ENCODE measurements around the gene GEMIN4.
"Not testable (repeated sequence)": the region's sequence is repeated elsewhere in the genome, so short reads cannot be mapped to it uniquely, and the experiment has no call there.

Gene GEMIN4

GRCh38 chr17:774313-774584 lies 22.2 kb upstream of the GEMIN4 start:
- no peak for DNase-seq

GRCh38 chr17:773467-774312 lies 21.6 kb upstream of the GEMIN4 start:
- no peak for DNase-seq

- DNase-seq = no peak
Observed at GRCh38 chr17:773016-773415, 21.0 kb upstream of the GEMIN4 start.

GRCh38 chr17:767076-767475 lies 15.0 kb upstream of the GEMIN4 start:
- no peak for DNase-seq

GRCh38 chr17:760371-760770 lies 8.3 kb upstream of the GEMIN4 start:
- DNase-seq = no peak

GRCh38 chr17:759964-760363 lies 7.9 kb upstream of the GEMIN4 start:
- DNase-seq = no peak

GRCh38 chr17:756010-756567 lies 4.0 kb upstream of the GEMIN4 start:
- DNase-seq = not testable (repeated sequence)

- DNase-seq = not testable (repeated sequence)
Observed at GRCh38 chr17:755319-755961, 3.4 kb upstream of the GEMIN4 start.

- DNase-seq = no peak
Observed at GRCh38 chr17:753418-753817, 1.4 kb upstream of the GEMIN4 start.

GRCh38 chr17:752620-753219 lies 656 bp upstream of the GEMIN4 start:
- peak; percentile 39 for DNase-seq

- peak; percentile 50 for DNase-seq
Observed at GRCh38 chr17:751269-752001, 629 bp downstream of the GEMIN4 start.

GRCh38 chr17:750431-751037 lies 1.5 kb downstream of the GEMIN4 start:
- DNase-seq = no peak

GRCh38 chr17:749359-749758 lies 2.7 kb downstream of the GEMIN4 start:
- DNase-seq = not testable (repeated sequence)

GRCh38 chr17:748604-749003 lies 3.5 kb downstream of the GEMIN4 start:
- not testable (repeated sequence) for DNase-seq

GRCh38 chr17:746783-747629 lies 5.1 kb downstream of the GEMIN4 start:
- DNase-seq = no peak

- no peak for DNase-seq
Observed at GRCh38 chr17:746181-746580, 5.9 kb downstream of the GEMIN4 start.

GRCh38 chr17:745406-745805 lies 6.7 kb downstream of the GEMIN4 start:
- no peak for DNase-seq

GRCh38 chr17:744937-745336 lies 7.1 kb downstream of the GEMIN4 start:
- DNase-seq = no peak

- no peak for DNase-seq
Observed at GRCh38 chr17:743139-743538, 8.9 kb downstream of the GEMIN4 start.

GRCh38 chr17:742147-742793 lies 9.8 kb downstream of the GEMIN4 start:
- DNase-seq = no peak
